ENCODE data around the gene CLCF1.
"Not testable (repeated sequence)": the region's sequence is repeated elsewhere in the genome, so short reads cannot be mapped to it uniquely, and the experiment has no call there.

Gene CLCF1

GRCh38 chr11:67408437-67409200 lies 35.2 kb upstream of the CLCF1 start:
- no peak for DNase-seq

GRCh38 chr11:67407688-67408163 lies 34.3 kb upstream of the CLCF1 start:
- no peak for DNase-seq

- DNase-seq: no peak
These were observed 33.7 kb upstream of the CLCF1 start for GRCh38 chr11:67406969-67407687.

- no peak for DNase-seq
These were observed 33.1 kb upstream of the CLCF1 start for GRCh38 chr11:67406420-67406968.

GRCh38 chr11:67405688-67406339 lies 32.4 kb upstream of the CLCF1 start:
- DNase-seq: no peak

- DNase-seq: no peak
These were observed 31.8 kb upstream of the CLCF1 start for GRCh38 chr11:67405196-67405567.

- DNase-seq: no peak
These were observed 31.3 kb upstream of the CLCF1 start for GRCh38 chr11:67404515-67405195.

GRCh38 chr11:67403085-67403484 lies 29.7 kb upstream of the CLCF1 start:
- DNase-seq: not testable (repeated sequence)

GRCh38 chr11:67402192-67402839 lies 28.9 kb upstream of the CLCF1 start:
- DNase-seq: not testable (repeated sequence)

- peak; percentile 45 to 71 for DNase-seq
These were observed 28.2 kb upstream of the CLCF1 start, which contains the start of gene PPP1CA for GRCh38 chr11:67401495-67402191. Gene PPP1CA (minus strand): TSS chr11:67401858. CDS start chr11:67401782, 76 bp downstream.

- no peak for DNase-seq
These were observed 27.6 kb upstream of the CLCF1 start for GRCh38 chr11:67400942-67401494.

GRCh38 chr11:67400251-67400941 lies 27.0 kb upstream of the CLCF1 start:
- no peak for DNase-seq

GRCh38 chr11:67398661-67399563 lies 25.5 kb upstream of the CLCF1 start:
- DNase-seq: no peak

- DNase-seq: no peak
These were observed 24.7 kb upstream of the CLCF1 start for GRCh38 chr11:67397986-67398660.

GRCh38 chr11:67397536-67397935 lies 24.1 kb upstream of the CLCF1 start:
- DNase-seq: no peak

GRCh38 chr11:67396587-67397389 lies 23.4 kb upstream of the CLCF1 start:
- DNase-seq: no peak

- no peak for DNase-seq
These were observed 22.8 kb upstream of the CLCF1 start for GRCh38 chr11:67396259-67396581.

Measured in NCI-H187 (cell line).